Activated naive CD8-positive, alpha-beta T cell treated with anti-CD3 and anti-CD28 coated beads, Interleukin-2, amount 10 ng/mL, durations not matched to agents 7 days and 5 days (primary cell): ENCODE measurements around the gene DLX5. TPM values are rescaled to one million over a fixed set of nuclear protein-coding genes. Genes with fewer than 3 reads are reported as not detected.

ENCODE experiments used
- ATAC-seq: fragments of 150-1000 bp; cut with Tn5 transposase; one replicate; pipeline ENCODE4 v1.10.0; 2021; ENCODE audit warnings: low read depth, moderate library complexity
- POLR2A ChIA-PET: fragments of 350-600 bp; sonication (Branson Sonifier 250); formaldehyde crosslinking; loops from one replicate; lab custom pipeline; 2021; ENCODE audit warnings: antibody characterized with exemption; lab: Charles Lee
- DNase-seq: peaks from one replicate; pipeline ENCODE4 v3.0.0; 2021
- H3K27ac Mint-ChIP-seq: one replicate; pipeline ENCODE4 v1.8.0; 2022; ENCODE audit warnings: mild to moderate bottlenecking, mixed read lengths
- H3K27me3 Mint-ChIP-seq: one replicate; pipeline ENCODE4 v1.8.0; 2022; ENCODE audit warnings: mild to moderate bottlenecking, moderate library complexity, mixed read lengths
- H3K36me3 Mint-ChIP-seq: one replicate; pipeline ENCODE4 v1.8.0; 2021; ENCODE audit warnings: mild to moderate bottlenecking, mixed read lengths
- H3K4me1 Mint-ChIP-seq: one replicate; pipeline ENCODE4 v1.8.0; 2021; ENCODE audit warnings: mixed read lengths
- H3K4me3 Mint-ChIP-seq: one replicate; pipeline ENCODE4 v1.8.0; 2022; ENCODE audit warnings: mild to moderate bottlenecking, moderate library complexity, mixed read lengths
- H3K9me3 Mint-ChIP-seq: one replicate; pipeline ENCODE4 v1.8.0; 2021; ENCODE audit warnings: mixed read lengths
- total RNA-seq, 2 experiments: library from RNA; stranded (reverse); gene quantifications; one replicate each; pipeline ENCODE4 v1.2.3, GENCODE V29; 2021

Gene DLX5
- total RNA-seq, 2 experiments from 2014 or later: not detected

GRCh38 chr7:97014145-97014750 lies 10.4 kb downstream of the DLX5 start:
- H3K27me3 Mint-ChIP-seq: peaks cover 96% of the 10 kb centered on the region
- no peak overlapping the region for H3K4me3 Mint-ChIP-seq
- H3K27ac Mint-ChIP-seq: no peak overlapping the region
- peaks cover 4% of the 10 kb centered on the region for H3K4me1 Mint-ChIP-seq
- POLR2A ChIA-PET: no interaction called here
- H3K36me3 Mint-ChIP-seq: peaks cover 1% of the 10 kb centered on the region
- ATAC-seq: no peak
- peaks cover 3% of the 10 kb centered on the region for H3K9me3 Mint-ChIP-seq
- no peak for DNase-seq

- Mint-ChIP-seq H3K36me3 (peaks cover 1% of the 10 kb centered on the region), H3K27ac (no peak overlapping the region), H3K4me1 (peaks cover 4% of the 10 kb centered on the region), H3K4me3 (no peak overlapping the region), H3K27me3 (peaks cover 95% of the 10 kb centered on the region), H3K9me3 (peaks cover 3% of the 10 kb centered on the region)
- DNase-seq (no peak), ATAC-seq (no peak)
- POLR2A ChIA-PET: no interaction called here
Measured at GRCh38 chr7:97013845-97014134, 10.8 kb downstream of the DLX5 start.

GRCh38 chr7:97013134-97013844 lies 11.3 kb downstream of the DLX5 start:
- Mint-ChIP-seq H3K4me3 (no peak overlapping the region), H3K4me1 (peaks cover 4% of the 10 kb centered on the region), H3K27me3 (peaks cover 95% of the 10 kb centered on the region), H3K27ac (no peak overlapping the region), H3K9me3 (peaks cover 3% of the 10 kb centered on the region), H3K36me3 (peaks cover 1% of the 10 kb centered on the region)
- no peak for ATAC-seq
- POLR2A ChIA-PET: no interaction called here
- DNase-seq: no peak

GRCh38 chr7:97012365-97013133 lies 12.1 kb downstream of the DLX5 start:
- H3K4me1 Mint-ChIP-seq: peaks cover 2% of the 10 kb centered on the region
- H3K4me3 Mint-ChIP-seq: no peak overlapping the region
- H3K27me3 Mint-ChIP-seq: peaks cover 95% of the 10 kb centered on the region
- H3K27ac Mint-ChIP-seq: no peak overlapping the region
- peaks cover 3% of the 10 kb centered on the region for H3K9me3 Mint-ChIP-seq
- H3K36me3 Mint-ChIP-seq: peaks cover 1% of the 10 kb centered on the region
- POLR2A ChIA-PET: no interaction called here
- ATAC-seq: no peak
- no peak for DNase-seq

- no peaks in the 10 kb centered on the region for H3K9me3 Mint-ChIP-seq
- ATAC-seq: no peak
- H3K4me3 Mint-ChIP-seq: no peak overlapping the region
- H3K36me3 Mint-ChIP-seq: peaks cover 1% of the 10 kb centered on the region
- peaks cover 95% of the 10 kb centered on the region for H3K27me3 Mint-ChIP-seq
- no peak overlapping the region for H3K27ac Mint-ChIP-seq
- no peak for DNase-seq
- peaks cover 2% of the 10 kb centered on the region for H3K4me1 Mint-ChIP-seq
- POLR2A ChIA-PET: no interaction called here
Measured at GRCh38 chr7:97011536-97012364, 12.9 kb downstream of the DLX5 start.

- Mint-ChIP-seq H3K9me3 (no peaks in the 10 kb centered on the region), H3K27ac (no peak overlapping the region), H3K36me3 (peaks cover 1% of the 10 kb centered on the region), H3K4me3 (no peak overlapping the region), H3K27me3 (peaks cover 92% of the 10 kb centered on the region), H3K4me1 (peaks cover 3% of the 10 kb centered on the region)
- POLR2A ChIA-PET: no interaction called here
- no peak for DNase-seq
- no peak for ATAC-seq
Measured at GRCh38 chr7:97011104-97011503, 13.5 kb downstream of the DLX5 start.

- Mint-ChIP-seq H3K9me3 (no peaks in the 10 kb centered on the region), H3K36me3 (peaks cover 1% of the 10 kb centered on the region), H3K4me1 (peaks cover 2% of the 10 kb centered on the region), H3K27ac (no peak overlapping the region), H3K27me3 (peaks cover 88% of the 10 kb centered on the region), H3K4me3 (no peak overlapping the region)
- POLR2A ChIA-PET: no interaction called here
- ATAC-seq (no peak), DNase-seq (no peak)
Measured at GRCh38 chr7:97009753-97010732, 14.6 kb downstream of the DLX5 start.

GRCh38 chr7:97008275-97008917 lies 16.2 kb downstream of the DLX5 start:
- ATAC-seq (no peak), DNase-seq (no peak)
- POLR2A ChIA-PET: interaction anchor here (0.9 kb wide), 1 partner anchor 10 kb away, joined by 3 read pairs; no protein-coding TSS in a partner anchor
- Mint-ChIP-seq H3K27ac (no peak overlapping the region), H3K27me3 (peaks cover 84% of the 10 kb centered on the region), H3K9me3 (no peaks in the 10 kb centered on the region), H3K36me3 (peaks cover 1% of the 10 kb centered on the region), H3K4me3 (no peak overlapping the region), H3K4me1 (peaks cover 8% of the 10 kb centered on the region)

- Mint-ChIP-seq H3K9me3 (peaks cover 3% of the 10 kb centered on the region), H3K4me1 (peaks cover 8% of the 10 kb centered on the region), H3K4me3 (no peak overlapping the region), H3K27ac (no peak overlapping the region), H3K27me3 (peaks cover 84% of the 10 kb centered on the region), H3K36me3 (peaks cover 1% of the 10 kb centered on the region)
- DNase-seq (no peak), ATAC-seq (no peak)
- POLR2A ChIA-PET: no interaction called here
Measured at GRCh38 chr7:97007583-97007861, 17.1 kb downstream of the DLX5 start.

GRCh38 chr7:97006816-97007582 lies 17.6 kb downstream of the DLX5 start:
- Mint-ChIP-seq H3K36me3 (peaks cover 1% of the 10 kb centered on the region), H3K4me3 (peak overlapping the region; percentile 75), H3K4me1 (peaks cover 8% of the 10 kb centered on the region), H3K27ac (no peak overlapping the region), H3K9me3 (peaks cover 3% of the 10 kb centered on the region), H3K27me3 (peaks cover 85% of the 10 kb centered on the region)
- POLR2A ChIA-PET: no interaction called here
- ATAC-seq (no peak), DNase-seq (peak; percentile 45)

GRCh38 chr7:97006055-97006815 lies 18.4 kb downstream of the DLX5 start:
- H3K9me3 Mint-ChIP-seq: peaks cover 3% of the 10 kb centered on the region
- POLR2A ChIA-PET: no interaction called here
- H3K36me3 Mint-ChIP-seq: no peaks in the 10 kb centered on the region
- H3K4me1 Mint-ChIP-seq: peaks cover 9% of the 10 kb centered on the region
- ATAC-seq (peak; percentile 70), DNase-seq (peak; percentile 74)
- H3K4me3 Mint-ChIP-seq: peak overlapping the region; percentile 75
- H3K27me3 Mint-ChIP-seq: peaks cover 85% of the 10 kb centered on the region
- no peak overlapping the region for H3K27ac Mint-ChIP-seq
